Spleen (tissue), 7 donors: ENCODE measurements around the gene RIPK4.

Experiments
- POLR2A ChIP-seq, 3 donors: fragments of 450-650 bp; IDR thresholded peaks; one replicate each; pipeline ENCODE4 v1.5.1; 2017; ENCODE audit warnings: antibody characterized with exemption in 3 of 3, mild to moderate bottlenecking in 1 of 3
- POLR2AphosphoS5 ChIP-seq, 3 donors: sonication (generic); formaldehyde crosslinking; IDR thresholded peaks; one replicate each; pipeline ENCODE4 v1.5.1; 2017; ENCODE audit warnings: antibody characterized with exemption in 3 of 3
- TF ChIP-seq, protein P1 (sequence below), 11 experiments: fragments of 200-600 bp in 7 of 11; fragments of 450-650 bp in 4 of 11; sonication (generic) in 4 of 11; IDR thresholded peaks in 8 of 11; conservative IDR thresholded peaks in 3 of 11; 1 replicate in 7 of 11; 2 replicates in 4 of 11; pipeline versions ENCODE4 v1.4.0 to v1.8.0; 2016 to 2021; ENCODE audit warnings: antibody characterized with exemption in 11 of 11, inconsistent platforms in 4 of 11, mild to moderate bottlenecking in 1 of 11
- donor health status: DM: no; HTN: no; CAD: no; lungs with moderate emphysema.
- donor health status: DM: no; HTN: no; CAD: no.
- donor health status: DM: no; HTN: no; CAD: no.

DNA sequence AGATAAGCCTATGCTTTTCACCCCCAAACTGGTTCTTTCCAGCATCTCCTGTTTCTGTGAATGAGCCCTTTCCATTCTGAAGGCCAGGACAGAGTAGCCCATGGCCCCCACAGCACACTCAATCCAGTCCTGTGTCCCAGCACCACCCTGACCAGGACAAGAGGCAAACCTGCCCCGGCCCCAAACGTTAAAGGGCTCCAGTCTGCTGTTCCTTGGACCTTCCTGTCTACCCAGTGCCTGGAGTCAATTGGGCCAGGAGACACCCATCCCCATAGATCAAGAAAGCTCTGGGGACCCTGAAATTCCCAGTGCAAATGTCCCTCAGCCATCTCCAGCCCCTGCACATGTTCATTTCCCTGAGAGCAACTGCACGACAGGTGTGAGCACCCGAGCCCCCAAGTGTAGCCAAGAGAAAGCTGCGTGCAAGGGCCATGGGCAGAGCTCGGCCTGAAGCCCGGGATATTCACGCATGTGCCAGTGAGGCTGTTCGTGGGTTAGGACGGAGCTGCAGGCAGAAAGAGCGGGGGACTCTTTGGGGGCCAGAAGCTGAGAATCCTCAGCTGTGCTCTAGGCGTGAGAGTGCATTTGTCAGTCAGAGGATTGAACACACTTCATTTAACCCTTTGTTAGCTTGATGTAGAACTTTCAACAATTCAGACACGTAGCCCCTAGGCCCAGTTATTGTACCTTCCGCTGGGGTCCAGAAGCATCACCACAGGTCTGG lies 4.2 kb upstream of the RIPK4 start:
- TF ChIP-seq POLR2A (IDR thresholded peaks at IDR 0.05) (no peak), POLR2AphosphoS5 (IDR thresholded peaks at IDR 0.05) (no peak)
- TF ChIP-seq, protein P1, sequence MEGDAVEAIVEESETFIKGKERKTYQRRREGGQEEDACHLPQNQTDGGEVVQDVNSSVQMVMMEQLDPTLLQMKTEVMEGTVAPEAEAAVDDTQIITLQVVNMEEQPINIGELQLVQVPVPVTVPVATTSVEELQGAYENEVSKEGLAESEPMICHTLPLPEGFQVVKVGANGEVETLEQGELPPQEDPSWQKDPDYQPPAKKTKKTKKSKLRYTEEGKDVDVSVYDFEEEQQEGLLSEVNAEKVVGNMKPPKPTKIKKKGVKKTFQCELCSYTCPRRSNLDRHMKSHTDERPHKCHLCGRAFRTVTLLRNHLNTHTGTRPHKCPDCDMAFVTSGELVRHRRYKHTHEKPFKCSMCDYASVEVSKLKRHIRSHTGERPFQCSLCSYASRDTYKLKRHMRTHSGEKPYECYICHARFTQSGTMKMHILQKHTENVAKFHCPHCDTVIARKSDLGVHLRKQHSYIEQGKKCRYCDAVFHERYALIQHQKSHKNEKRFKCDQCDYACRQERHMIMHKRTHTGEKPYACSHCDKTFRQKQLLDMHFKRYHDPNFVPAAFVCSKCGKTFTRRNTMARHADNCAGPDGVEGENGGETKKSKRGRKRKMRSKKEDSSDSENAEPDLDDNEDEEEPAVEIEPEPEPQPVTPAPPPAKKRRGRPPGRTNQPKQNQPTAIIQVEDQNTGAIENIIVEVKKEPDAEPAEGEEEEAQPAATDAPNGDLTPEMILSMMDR (IDR thresholded peaks at IDR 0.05 in 8 of 11, conservative IDR thresholded peaks at IDR 0.05 in 3 of 11) = no peak
